Iris pigment epithelial cell (primary cell): Measurements from ENCODE around the gene FMO1.
"Not testable (repeated sequence)": the region's sequence is repeated elsewhere in the genome, so short reads cannot be mapped to it uniquely, and the experiment has no call there.

ENCODE experiments used
- DNase-seq: peaks from one replicate; pipeline ENCODE4 v3.0.0-alpha.2; 2011; ENCODE audit warnings: low read depth

FMO1 gene

GRCh38 chr1:171233183-171233582, 15.1 kb upstream of the FMO1 start:
- no peak for DNase-seq

GRCh38 chr1:171236231-171236630, 12.1 kb upstream of the FMO1 start:
- DNase-seq: not testable (repeated sequence)

GRCh38 chr1:171243878-171244277, 4.4 kb upstream of the FMO1 start:
- DNase-seq: no peak

GRCh38 chr1:171245458-171246064, 2.7 kb upstream of the FMO1 start:
- DNase-seq: peak; percentile 53

GRCh38 chr1:171247501-171247900, 793 bp upstream of the FMO1 start:
- DNase-seq: no peak

- no peak for DNase-seq
These were observed 547 bp downstream of the FMO1 start for GRCh38 chr1:171248841-171249240.

- no peak for DNase-seq
These were observed 2.0 kb downstream of the FMO1 start for GRCh38 chr1:171250263-171250662.

- peak; percentile 40 for DNase-seq
These were observed 3.0 kb downstream of the FMO1 start for GRCh38 chr1:171251042-171251951.

GRCh38 chr1:171251952-171252300, 3.6 kb downstream of the FMO1 start:
- no peak for DNase-seq

- no peak for DNase-seq
These were observed 4.2 kb downstream of the FMO1 start for GRCh38 chr1:171252482-171252881.

GRCh38 chr1:171254859-171255258, 6.6 kb downstream of the FMO1 start:
- DNase-seq: peak; percentile 68

GRCh38 chr1:171256940-171257606, 8.8 kb downstream of the FMO1 start:
- peak; percentile 57 for DNase-seq

- no peak for DNase-seq
These were observed 9.3 kb downstream of the FMO1 start for GRCh38 chr1:171257607-171258076.

- DNase-seq: no peak
These were observed 10.1 kb downstream of the FMO1 start for GRCh38 chr1:171258429-171258828.

GRCh38 chr1:171258943-171259342, 10.6 kb downstream of the FMO1 start:
- no peak for DNase-seq

GRCh38 chr1:171261336-171261735, 13.0 kb downstream of the FMO1 start:
- no peak for DNase-seq

GRCh38 chr1:171263901-171264300, 15.6 kb downstream of the FMO1 start:
- no peak for DNase-seq

- DNase-seq: no peak
These were observed 17.4 kb downstream of the FMO1 start for GRCh38 chr1:171265686-171266085.

- DNase-seq: no peak
These were observed 18.6 kb downstream of the FMO1 start for GRCh38 chr1:171266930-171267329.

- peak; percentile 39 for DNase-seq
These were observed 19.1 kb downstream of the FMO1 start for GRCh38 chr1:171267391-171267790.

GRCh38 chr1:171270806-171271205, 22.5 kb downstream of the FMO1 start:
- DNase-seq: no peak

GRCh38 chr1:171277534-171277933, 29.2 kb downstream of the FMO1 start:
- no peak for DNase-seq

- no peak for DNase-seq
These were observed 30.9 kb downstream of the FMO1 start for GRCh38 chr1:171279234-171279633.
